Measurements from ENCODE around the gene ARHGEF17. TPM values are rescaled to one million over a fixed set of nuclear protein-coding genes. Genes with fewer than 3 reads are reported as not detected.
A peak's percentile ranks its signal among the peaks of the same experiment; 100 is the strongest.

The ARHGEF17 gene
- total RNA-seq, 1 donor from 2014 or later: 193 TPM

- intact Hi-C loops (cut with DNase I): no loop called here
- no peaks in the 10 kb centered on the region for H3K27me3 ChIP-seq
- H3K9me3 ChIP-seq: no peaks in the 10 kb centered on the region
- no peak for DNase-seq (ENCODE audit: low spot score in 2 of 2)
- H3K36me3 ChIP-seq: peaks cover 72 to 86% of the 10 kb centered on the region in 2 donors
- peak overlapping the region; percentile 83 to 84 for H3K27ac ChIP-seq
- no peak overlapping the region for H3K4me3 ChIP-seq
- peaks cover 18 to 35% of the 10 kb centered on the region in 2 donors for H3K4me1 ChIP-seq
- no peak for TF ChIP-seq CTCF (IDR thresholded peaks at IDR 0.05)
Observed at GRCh38 chr11:73356979-73357860, 49.1 kb downstream of the ARHGEF17 start.

DNA sequence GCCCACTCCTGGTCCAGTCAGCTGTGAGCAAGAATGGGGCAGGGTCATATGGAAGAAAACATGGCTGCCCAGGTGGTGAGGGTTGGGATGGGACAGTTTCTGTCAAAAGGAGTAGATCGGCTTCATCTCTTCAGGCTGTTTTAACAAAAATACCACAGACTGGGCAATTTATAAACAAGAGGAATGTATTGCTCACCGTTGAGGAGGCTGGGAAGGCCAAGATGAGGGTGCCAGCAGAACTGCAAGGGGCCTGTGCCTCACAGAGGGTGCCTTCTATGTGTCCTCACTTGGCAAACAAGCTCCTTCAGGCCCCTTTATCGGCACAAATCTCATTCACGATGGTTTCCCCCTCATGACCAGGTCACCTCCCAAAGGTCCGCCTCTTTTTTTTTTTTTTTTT, 50.0 kb downstream of the ARHGEF17 start:
- peaks cover 18 to 35% of the 10 kb centered on the region in 2 donors for H3K4me1 ChIP-seq
- peaks cover 74 to 86% of the 10 kb centered on the region in 2 donors for H3K36me3 ChIP-seq
- intact Hi-C loops (cut with DNase I): no loop called here
- no peak for DNase-seq (ENCODE audit: low spot score in 2 of 2)
- TF ChIP-seq CTCF (IDR thresholded peaks at IDR 0.05): no peak
- H3K27me3 ChIP-seq: no peaks in the 10 kb centered on the region
- H3K4me3 ChIP-seq: no peak overlapping the region
- H3K27ac ChIP-seq: peak overlapping the region; percentile 83 to 84
- H3K9me3 ChIP-seq: no peaks in the 10 kb centered on the region

DNA sequence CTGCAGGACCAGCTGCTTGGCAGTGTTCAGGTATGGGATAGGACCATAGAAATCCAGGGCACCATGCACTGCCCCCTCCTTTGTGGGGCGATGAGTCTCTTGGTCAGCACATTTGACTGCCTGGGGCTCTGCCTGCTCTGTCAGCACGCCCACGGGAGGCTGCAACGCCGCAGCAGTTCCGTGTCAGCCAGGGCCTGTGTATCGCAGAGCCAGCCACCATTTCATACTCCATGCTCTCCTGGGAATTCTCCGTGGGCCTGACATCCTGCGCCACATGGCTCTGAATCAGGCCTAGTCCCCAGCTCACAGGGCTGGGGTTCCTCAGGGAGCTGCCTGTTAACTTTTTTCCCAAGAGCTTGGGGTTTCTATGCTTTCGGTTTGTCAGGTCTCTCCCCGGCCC, 51.3 kb downstream of the ARHGEF17 start:
- no peak overlapping the region for H3K4me3 ChIP-seq

GRCh38 chr11:73359930-73360742, 52.1 kb downstream of the ARHGEF17 start:
- DNase-seq (ENCODE audit: low spot score in 2 of 2): no peak
- Histone ChIP-seq H3K27ac (peak overlapping the region; percentile 83 to 84), H3K36me3 (peaks cover 78 to 90% of the 10 kb centered on the region in 2 donors)

More for the DNA sequence above, 51.3 kb downstream of the ARHGEF17 start:
- Histone ChIP-seq H3K36me3 (peaks cover 74 to 88% of the 10 kb centered on the region in 2 donors), H3K4me1 (peaks cover 18 to 35% of the 10 kb centered on the region in 2 donors), H3K9me3 (no peaks in the 10 kb centered on the region), H3K27ac (peak overlapping the region; percentile 83 to 84), H3K27me3 (no peaks in the 10 kb centered on the region)
- TF ChIP-seq CTCF (IDR thresholded peaks at IDR 0.05): no peak
- intact Hi-C loops (cut with DNase I): loop anchor here (1.0 kb wide), 1 partner anchor 17 kb away; the partner anchor contains the start of gene RELT
- peak in 1 of 2 donors; percentile 90 for DNase-seq (ENCODE audit: low spot score in 2 of 2)

More at GRCh38 chr11:73359930-73360742, 52.1 kb downstream of the ARHGEF17 start:
- peaks cover 18 to 35% of the 10 kb centered on the region in 2 donors for H3K4me1 ChIP-seq
- H3K27me3 ChIP-seq: no peaks in the 10 kb centered on the region
- no peaks in the 10 kb centered on the region for H3K9me3 ChIP-seq
- no peak for TF ChIP-seq CTCF (IDR thresholded peaks at IDR 0.05)
- no peak overlapping the region for H3K4me3 ChIP-seq
- intact Hi-C loops (cut with DNase I): loop anchor here (1.0 kb wide), 1 partner anchor 16 kb away; the partner anchor contains the start of gene RELT

All from ascending aorta (tissue), 2 donors.